DMS 273 (cell line): Measurements from ENCODE around the gene TDRD10.
"Not testable (repeated sequence)": the region's sequence is repeated elsewhere in the genome, so short reads cannot be mapped to it uniquely, and the experiment has no call there.

Experiments used
- DNase-seq: peaks from one replicate; lab custom pipeline; 2025; ENCODE audit not compliant: unreplicated experiment; lab: John Stamatoyannopoulos, UW

TDRD10 gene

GRCh38 chr1:154478639-154479038, 23.4 kb upstream of the TDRD10 start:
- DNase-seq, result peak; percentile 18

DNA sequence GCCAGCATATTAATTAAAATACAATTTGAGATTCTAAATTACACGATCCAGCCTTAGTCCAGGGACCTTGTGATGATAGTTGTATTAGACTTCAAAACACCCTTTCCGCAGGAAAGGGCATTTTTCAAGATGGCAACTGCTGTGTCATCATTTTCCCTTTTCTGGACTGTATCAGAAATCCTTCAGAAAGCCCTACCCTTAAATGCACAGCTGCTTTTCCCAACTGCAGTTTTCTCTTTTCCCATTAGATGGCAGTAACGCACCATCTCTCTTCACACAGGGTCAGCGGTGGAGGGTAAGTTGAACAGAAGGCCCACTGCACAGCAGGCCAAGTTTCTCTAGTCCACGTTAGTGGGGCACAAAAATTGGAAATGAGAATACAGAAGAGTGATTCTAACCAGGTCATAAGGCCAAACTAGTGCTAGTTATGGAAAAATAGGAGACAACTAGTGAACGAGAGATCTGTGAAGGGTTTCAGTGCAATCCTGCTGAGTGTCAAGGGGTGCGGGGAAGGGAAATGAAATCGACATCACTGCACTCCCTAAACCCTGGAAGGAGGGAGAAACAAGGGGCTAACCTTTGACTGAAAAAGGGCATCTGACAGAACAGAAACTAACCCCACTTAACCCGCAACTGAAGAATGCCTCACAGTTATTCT, 22.1 kb upstream of the TDRD10 start:
- DNase-seq, result peak; percentile 94

GRCh38 chr1:154481053-154481452, 21.0 kb upstream of the TDRD10 start:
- peak; percentile 63 for DNase-seq

DNA sequence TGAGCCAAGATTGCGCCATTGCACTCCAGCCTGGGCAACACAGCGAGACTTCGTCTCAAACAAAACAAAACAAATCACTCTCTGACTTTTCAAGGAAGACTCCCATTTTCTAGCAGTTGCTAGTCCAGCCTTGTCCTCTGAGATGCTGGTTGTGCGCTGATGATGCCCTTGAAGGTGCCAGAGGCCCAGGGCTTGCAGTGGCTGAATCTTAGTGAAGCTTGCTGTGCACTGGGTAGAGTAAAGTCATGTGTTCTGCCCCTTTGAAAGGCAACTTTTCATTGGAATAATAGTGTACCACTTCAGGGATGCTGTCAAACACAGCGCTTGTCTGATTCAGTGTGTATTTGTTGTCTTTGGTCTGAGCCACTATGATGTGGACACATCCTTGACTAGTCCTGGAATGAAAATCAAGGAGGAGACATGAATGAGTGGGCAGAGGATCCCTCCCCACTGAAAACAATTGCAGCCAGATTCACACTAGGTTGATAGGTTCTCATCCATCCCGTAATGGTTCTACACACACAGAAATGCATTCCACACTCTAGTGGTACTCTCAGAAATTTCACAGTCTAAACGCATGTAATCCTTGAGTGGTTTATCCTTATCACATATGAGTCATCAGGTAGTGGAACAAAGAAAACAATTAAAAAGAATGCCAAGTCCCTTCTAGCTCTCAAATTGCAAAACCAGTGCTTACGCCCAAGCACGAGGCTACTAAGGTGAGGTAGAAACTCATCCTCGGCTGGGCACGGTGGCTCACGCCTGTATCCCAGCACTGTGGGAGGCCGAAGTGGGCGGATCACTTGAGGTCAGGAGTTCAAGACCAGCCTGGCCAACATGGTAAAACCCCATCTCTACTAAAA, 17.8 kb upstream of the TDRD10 start:
- no peak for DNase-seq

DNA sequence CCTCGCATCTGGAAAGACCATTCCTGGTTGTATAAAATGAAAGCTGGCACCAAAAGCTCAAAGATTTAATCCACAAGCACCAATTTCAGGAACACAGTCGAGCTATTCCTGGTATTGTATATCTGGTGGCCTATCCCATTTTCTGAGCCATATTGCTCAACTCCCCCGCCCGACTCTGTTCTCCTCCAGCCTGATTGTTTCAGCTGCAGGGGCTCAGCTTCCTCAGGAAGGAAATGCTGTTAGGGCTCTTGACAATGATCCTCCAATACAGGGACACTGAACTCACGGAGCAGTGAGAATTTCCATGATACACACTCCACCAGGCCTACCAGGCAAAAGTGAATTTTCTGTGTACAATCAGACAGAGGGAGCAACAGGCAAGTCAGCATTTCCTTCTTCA, 16.9 kb upstream of the TDRD10 start:
- no peak for DNase-seq

DNA sequence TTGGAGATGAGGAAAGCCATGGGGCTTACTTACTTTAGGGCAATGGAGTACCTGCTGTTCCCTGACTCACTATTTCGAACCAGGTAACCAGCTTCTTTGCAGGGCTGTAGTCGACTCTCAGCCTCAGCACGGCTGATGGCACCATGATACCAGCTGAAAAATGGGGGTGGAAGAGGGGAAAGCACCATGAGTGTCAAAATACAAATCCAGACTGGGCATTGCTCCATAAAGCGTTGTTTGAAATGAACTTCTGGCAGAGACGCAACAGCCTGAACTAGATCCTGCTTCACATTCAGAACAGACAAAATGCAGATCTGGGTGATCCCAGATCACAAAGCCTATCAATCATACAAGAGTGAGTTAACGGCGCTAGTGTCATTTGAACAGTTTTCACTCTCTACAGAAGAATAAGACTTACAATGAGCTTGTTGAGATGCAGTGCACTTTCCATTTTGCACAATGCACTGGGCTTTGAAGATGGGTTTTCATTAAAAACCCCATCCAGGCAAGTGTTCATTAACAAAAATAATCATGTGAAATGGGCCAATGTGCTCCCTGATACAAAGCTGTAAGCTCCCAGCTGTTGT, 16.0 kb upstream of the TDRD10 start:
- no peak for DNase-seq

- DNase-seq, result not testable (repeated sequence)
Measured at GRCh38 chr1:154486756-154487155, 15.3 kb upstream of the TDRD10 start.

DNA sequence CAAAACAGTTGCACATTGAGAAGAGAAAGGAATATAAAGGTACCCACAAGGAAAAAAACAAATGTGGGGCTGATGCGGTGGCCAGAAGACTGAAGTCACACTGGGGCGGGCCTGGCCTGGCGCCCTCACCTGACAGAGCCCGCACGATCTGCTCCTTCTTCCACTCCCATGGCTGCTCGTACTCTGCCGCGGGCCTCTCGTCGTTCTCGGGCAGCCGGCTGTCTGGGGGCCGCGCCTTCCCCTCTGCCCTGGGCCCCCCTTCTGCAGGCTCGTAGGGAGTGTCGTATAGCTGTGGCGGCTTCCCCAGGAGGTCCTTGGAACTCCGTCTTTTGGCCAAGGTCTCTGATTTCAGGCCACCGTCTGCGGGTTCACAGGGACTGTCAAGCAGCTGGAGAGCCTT, 13.1 kb upstream of the TDRD10 start:
- no peak for DNase-seq

- DNase-seq, result no peak
Measured at GRCh38 chr1:154489695-154490274, 12.2 kb upstream of the TDRD10 start.

DNA sequence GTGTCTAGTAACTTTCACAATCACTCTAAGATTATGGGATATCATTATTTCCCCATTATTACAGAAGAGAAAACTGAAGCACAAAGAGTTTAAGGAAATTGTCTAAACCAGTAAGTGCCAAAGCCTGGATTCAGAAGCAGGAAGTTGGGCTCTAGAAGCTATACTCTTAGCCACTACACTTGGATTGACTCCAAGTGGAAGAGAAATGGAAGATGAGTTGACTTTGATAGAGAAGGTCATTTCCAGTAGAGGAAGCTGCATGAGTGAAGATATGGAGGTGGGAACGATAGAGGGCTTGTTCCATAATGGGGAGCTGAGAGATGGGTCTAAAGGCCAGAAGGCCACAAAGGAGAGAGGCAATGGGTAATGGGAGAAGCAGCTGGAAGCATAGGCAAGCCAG, 11.7 kb upstream of the TDRD10 start:
- DNase-seq, result no peak

DNA sequence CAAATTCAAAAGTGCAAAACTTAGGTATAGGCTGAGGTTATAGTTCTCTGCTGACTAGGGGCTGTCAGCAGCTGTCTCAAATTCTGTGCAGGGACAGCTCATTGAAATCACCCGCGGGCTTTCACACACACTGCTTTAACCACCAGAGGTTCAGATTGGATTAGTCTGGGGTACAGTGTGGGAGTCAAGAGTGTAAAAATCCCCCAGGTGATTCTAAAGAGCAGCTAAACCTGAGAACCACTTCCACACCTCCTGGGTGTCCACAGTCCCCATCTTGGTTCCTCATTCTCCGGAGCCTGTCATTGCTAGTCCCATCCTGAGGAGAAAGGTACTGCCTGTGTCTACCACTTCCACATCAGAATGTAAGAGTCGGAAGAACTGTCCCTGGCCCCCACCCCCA, 9.9 kb upstream of the TDRD10 start:
- DNase-seq, result no peak

GRCh38 chr1:154493276-154493675, 8.7 kb upstream of the TDRD10 start:
- no peak for DNase-seq

DNA sequence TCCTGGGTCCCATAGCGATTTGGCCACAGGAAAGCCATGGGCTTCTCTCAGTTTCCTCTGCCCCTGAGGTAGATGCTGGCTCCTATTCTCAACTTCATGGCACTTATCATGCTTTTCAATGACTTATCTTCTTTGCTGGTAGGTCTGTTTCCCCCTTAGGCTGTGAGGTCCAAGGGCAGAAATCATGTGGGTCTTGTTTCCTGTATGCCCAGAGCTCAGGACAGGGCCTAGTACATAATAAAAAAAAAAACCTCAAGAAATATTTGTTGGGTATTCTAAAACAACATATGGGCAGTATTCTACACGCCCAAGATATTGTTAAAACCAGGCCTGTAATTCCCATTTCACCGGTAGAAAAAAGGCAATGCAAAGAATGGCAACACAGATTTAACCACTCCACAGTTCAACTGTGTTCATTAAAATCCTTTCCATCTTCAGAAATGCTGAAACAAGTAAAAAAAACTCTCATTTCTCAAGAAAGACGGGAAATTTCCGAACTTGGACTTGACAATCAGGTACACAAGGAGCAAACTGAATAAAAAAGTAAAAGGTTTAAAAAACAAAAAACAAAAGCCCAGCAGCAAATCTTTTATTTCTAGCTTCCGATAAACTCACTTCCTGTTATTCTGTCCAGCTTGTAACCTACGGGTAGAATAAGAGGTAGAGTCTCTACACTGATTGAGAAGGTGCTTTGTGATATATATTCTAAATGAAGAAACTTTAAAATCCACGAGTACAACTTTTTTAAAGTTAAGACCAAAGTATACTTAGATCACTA, 6.3 kb upstream of the TDRD10 start:
- DNase-seq, result no peak

- DNase-seq, result no peak
Measured at GRCh38 chr1:154496383-154496782, 5.6 kb upstream of the TDRD10 start.

DNA sequence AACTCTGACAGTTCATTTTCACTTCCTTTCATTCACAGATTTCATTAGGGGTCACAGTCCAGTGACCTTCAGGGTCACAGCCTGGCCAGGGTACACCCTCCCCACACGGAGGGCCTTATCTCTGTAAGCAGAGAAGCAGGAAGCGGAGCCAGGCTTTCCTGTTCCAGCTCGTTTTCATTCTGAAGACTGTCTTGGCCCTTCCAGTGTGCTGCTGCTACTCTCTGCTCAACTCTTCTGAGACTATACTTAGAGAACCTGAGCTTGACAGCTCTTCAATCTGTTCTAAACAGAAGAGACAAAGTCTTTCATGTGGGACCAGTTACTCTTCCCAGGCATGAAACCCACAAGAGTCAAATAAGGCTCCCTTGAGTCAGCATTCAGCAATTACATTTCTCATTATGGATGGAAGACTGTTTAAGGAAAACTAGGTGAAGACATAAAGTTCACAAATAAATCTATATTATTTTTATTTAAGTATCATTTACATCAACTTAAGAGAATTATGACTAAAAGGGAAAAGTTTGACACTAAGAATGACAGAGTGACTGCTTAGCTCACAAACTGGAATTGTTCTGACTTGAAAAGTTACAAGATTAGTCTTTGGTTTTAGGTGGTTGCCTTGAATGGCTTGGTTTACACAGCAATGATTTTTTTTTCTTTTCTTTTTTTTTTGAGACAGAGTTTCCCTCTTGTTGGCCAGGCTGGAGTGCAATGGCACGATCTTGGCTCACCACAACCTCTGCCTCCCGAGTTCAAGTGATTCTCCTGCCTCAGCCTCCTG, 4.8 kb upstream of the TDRD10 start:
- no peak for DNase-seq

DNA sequence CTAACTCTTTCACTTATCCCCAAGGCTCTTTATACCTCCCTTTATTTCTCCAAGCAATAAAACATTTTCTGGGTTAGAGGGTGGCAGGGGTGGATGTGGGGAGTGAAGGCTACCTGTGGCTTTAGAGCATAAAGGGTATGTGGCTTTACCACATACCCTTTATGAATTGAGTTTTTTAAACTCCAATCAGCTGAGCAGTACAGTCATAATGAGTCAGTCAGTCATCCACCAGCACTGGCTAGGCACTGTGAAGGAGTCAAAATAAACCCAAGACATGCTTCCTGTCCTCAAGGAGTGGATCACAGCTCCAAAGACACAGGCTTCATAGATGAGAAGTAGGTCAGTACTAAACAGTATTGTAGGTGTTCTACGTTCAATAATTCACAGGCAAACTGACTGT, 2.6 kb upstream of the TDRD10 start:
- no peak for DNase-seq

DNA sequence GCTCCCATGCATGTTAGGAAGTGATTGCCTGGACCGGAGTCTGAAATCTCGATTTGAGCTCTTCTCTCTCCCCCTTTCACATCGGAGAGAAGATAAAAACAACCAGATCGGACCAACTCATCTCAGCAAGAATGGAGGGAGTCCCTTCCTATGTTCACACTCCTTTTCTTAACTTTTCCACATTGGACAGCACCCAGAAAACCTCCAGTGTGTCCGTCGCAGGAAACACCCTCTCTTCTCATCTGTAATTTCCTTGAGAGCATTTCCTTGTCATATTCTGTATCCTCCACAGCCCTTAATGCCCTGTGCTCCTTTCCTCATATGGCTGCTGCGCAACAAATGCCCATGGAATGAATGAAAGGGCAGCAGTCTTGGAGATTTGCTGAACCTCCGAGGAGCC, 1.5 kb upstream of the TDRD10 start:
- DNase-seq, result no peak

- DNase-seq, result peak; percentile 40
Measured at GRCh38 chr1:154501423-154502065, 475 bp upstream of the TDRD10 start.

- no peak for DNase-seq
Measured at GRCh38 chr1:154502744-154503115, 711 bp downstream of the TDRD10 start.

DNA sequence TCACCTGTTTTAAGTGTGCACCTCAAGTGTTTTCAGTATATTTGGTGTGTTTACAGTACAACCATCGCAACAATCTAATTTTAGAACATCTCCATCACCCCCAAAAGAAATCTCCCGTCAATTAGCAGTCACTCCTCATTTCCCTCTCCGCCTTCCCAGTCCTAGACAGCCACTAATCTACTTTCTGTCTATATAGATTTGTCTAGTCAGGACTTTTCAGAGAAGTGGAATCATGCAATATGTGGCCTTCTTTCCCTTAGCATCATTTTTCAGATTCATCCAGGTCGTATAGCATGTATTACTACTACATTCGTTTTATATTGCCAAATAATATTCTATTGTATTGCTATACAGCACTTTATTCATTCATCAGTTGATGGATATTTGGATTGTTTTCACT, 1.9 kb downstream of the TDRD10 start:
- no peak for DNase-seq
